Activated CD8-positive, alpha-beta memory T cell treated with anti-CD3 and anti-CD28 coated beads, Interleukin-2, amount 50 U/mL, for 48 hours (primary cell): ENCODE results near the gene VENTX.
"Not testable (repeated sequence)": the region's sequence is repeated elsewhere in the genome, so short reads cannot be mapped to it uniquely, and the experiment has no call there.

Source experiments
- DNase-seq: peaks from one replicate; pipeline ENCODE4 v3.0.0-alpha.2; 2020

Gene VENTX

GRCh38 chr10:133217800-133218589 lies 19.7 kb upstream of the VENTX start:
- no peak for DNase-seq

GRCh38 chr10:133218891-133219290 lies 18.8 kb upstream of the VENTX start:
- DNase-seq = no peak

GRCh38 chr10:133219782-133220181 lies 17.9 kb upstream of the VENTX start:
- no peak for DNase-seq

GRCh38 chr10:133221331-133221730 lies 16.3 kb upstream of the VENTX start:
- DNase-seq = no peak

- DNase-seq = not testable (repeated sequence)
These were observed 15.9 kb upstream of the VENTX start for GRCh38 chr10:133221756-133222155.

- no peak for DNase-seq
These were observed 13.6 kb upstream of the VENTX start for GRCh38 chr10:133224076-133224475.

GRCh38 chr10:133224756-133225372 lies 12.8 kb upstream of the VENTX start:
- DNase-seq = no peak

GRCh38 chr10:133225707-133226191 lies 11.9 kb upstream of the VENTX start:
- DNase-seq = no peak

- no peak for DNase-seq
These were observed 11.3 kb upstream of the VENTX start for GRCh38 chr10:133226251-133226808.

- no peak for DNase-seq
These were observed 10.4 kb upstream of the VENTX start for GRCh38 chr10:133227256-133227655.

- DNase-seq = no peak
These were observed 8.2 kb upstream of the VENTX start for GRCh38 chr10:133229265-133230043.

GRCh38 chr10:133230044-133230361 lies 7.7 kb upstream of the VENTX start, which contains the start of gene UTF1:
TSS of gene UTF1 (plus strand) at chr10:133230217. CDS start at chr10:133230289, 72 bp downstream.
- DNase-seq = no peak

- DNase-seq = no peak
These were observed 7.1 kb upstream of the VENTX start for GRCh38 chr10:133230387-133231195.

GRCh38 chr10:133231244-133231945 lies 6.3 kb upstream of the VENTX start:
- no peak for DNase-seq

GRCh38 chr10:133231946-133232574 lies 5.6 kb upstream of the VENTX start:
- DNase-seq = no peak

- not testable (repeated sequence) for DNase-seq
These were observed 2.9 kb upstream of the VENTX start for GRCh38 chr10:133234796-133235195.

- DNase-seq = no peak
These were observed 2.3 kb upstream of the VENTX start for GRCh38 chr10:133235265-133235855.

- no peak for DNase-seq
These were observed 1.7 kb upstream of the VENTX start for GRCh38 chr10:133235932-133236331.

GRCh38 chr10:133236401-133237240 lies 1.0 kb upstream of the VENTX start:
- no peak for DNase-seq

- DNase-seq = no peak
These were observed 441 bp upstream of the VENTX start for GRCh38 chr10:133237241-133237587.
